Measurements from ENCODE around the gene VPS4A.

Gene VPS4A

DNA sequence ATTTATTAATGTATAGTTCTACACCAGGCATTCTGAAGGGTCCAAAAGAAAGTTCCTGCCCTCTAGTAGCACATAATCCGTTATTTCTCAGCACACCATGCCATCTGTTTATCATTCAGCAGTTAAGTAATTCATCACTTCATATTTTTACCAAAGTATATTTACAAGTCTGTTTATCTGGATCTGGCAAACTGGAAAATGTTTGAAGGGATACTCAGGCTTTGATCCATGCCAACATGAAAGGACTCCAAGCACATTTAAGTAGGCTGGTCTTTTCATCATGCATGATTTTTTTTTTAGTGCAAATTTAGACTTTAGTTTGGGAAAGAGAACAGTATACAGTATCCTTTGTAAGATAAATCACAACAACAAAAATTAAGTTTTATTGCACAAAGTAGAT lies 4.1 kb upstream of the VPS4A start:
- no peak for DNase-seq (ENCODE audit: low spot score)

DNA sequence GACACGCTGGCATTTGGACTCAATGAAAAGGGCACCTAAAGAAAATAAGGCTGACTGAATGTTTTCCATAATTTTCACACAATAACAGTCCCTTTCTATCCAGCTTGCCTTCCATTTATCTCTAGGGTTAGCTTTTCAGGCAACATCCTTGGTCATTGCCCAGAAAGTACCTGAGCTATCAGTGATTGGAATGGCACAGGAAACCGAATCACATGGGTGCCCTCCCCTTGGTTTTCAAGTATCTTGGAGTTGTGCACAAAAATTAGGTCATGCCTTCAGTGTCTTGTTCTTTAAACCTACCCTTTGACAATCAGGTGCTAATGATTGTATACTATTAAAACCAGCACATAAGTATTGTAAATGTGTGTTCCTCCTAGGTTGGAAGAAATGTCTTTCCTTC lies 3.3 kb upstream of the VPS4A start:
- DNase-seq (ENCODE audit: low spot score): no peak

DNA sequence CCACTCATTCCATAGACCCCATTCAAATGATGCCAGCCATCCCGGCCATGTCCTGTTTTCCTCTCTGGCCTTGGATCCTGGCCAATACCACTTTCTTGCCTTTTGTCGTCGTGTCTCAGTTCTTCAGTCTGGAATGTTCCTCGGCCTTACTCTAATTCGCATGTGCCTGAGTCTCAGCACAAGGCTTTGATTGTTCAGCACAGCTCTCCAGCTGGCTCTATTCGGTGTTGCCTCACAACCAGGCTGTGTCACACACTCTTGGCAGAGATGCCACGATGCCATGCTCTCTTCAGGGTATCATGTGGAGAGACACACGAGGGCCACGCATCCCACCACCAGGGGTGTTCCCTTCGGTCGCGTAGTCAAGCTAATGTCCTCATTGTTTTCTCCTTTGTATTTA lies 1.8 kb upstream of the VPS4A start:
- peak; percentile 89 for DNase-seq (ENCODE audit: low spot score)

DNA sequence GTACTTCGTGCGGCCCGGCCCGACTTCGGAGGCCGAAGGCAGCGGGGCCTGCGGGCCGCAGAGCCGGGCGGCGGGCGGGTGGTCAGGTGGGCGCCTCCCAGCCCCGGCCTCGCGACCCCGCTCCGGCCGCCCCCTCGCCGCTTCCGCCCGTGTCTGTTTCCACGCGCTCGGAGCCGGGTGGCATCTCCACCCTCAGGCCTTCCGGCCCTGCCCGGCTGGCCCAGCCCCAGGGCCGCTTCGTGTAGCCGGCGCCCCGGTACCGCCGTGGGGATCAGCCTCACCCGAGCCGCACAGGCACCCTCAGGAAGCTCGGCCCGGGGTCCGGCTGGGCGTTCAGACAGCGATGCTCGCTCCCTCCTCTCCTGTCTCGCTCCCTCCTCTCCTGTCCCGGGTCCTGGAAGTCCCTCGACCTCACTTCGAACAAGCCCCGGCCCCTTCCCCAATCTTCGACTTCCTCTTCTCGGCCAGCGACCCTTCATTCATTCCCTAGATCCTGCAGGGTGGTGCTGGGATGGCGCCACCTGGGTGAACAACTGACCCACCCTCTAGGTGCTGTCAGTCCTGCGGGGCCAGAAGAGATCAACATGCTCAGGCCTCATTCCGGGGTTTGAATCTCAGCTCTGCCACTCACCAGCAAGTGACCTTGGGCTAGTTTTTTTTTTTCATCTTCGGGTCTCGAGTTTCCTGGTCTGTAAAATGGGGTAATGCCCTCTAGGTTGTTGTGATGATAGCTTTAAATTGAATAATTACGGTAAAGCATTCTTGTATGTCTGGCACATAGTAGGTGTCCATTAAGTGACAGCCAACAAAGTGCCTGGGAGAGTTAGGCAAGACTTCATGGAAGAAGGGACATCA lies 610 bp downstream of the VPS4A start:
- DNase-seq (ENCODE audit: low spot score): no peak

DNA sequence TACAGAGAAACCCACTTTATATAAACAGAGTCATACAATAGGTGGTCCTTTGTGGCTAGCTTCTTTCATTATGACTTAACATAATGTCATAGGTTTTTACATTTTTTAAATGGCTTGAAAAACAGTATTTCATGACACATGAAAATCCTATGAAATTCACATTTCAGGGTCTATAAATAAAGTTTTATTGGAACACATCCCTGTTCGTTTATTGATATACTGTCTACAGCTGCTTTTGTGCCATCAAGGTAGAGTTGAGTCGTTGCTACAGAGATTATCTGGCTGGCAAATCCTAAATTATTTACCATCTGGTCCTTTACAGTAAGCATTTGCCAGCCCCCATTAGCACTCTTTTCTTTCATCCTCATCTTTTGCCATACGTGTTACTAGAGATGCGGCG lies 2.3 kb downstream of the VPS4A start:
- no peak for DNase-seq (ENCODE audit: low spot score)

DNA sequence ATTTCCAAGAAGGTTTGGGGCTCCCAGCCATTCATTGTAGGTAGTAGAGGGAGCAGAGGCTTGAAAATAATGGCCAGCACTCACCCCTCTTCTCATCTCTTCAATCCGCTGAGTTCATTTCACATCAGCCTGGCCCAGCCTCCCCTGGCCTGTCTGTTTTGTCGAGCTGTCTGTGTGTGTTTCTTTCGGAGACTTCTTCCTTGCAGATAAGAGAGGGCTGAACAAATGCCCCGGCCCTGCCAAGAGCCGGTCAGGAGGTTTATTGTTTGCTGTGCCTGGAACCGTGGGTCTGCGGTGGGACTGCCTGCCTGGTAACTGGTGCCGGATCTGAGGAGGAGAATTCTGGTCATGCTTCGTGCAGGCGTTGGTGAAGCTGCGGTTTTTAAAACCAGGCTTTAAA lies 3.4 kb downstream of the VPS4A start:
- DNase-seq (ENCODE audit: low spot score): peak; percentile 46

DNA sequence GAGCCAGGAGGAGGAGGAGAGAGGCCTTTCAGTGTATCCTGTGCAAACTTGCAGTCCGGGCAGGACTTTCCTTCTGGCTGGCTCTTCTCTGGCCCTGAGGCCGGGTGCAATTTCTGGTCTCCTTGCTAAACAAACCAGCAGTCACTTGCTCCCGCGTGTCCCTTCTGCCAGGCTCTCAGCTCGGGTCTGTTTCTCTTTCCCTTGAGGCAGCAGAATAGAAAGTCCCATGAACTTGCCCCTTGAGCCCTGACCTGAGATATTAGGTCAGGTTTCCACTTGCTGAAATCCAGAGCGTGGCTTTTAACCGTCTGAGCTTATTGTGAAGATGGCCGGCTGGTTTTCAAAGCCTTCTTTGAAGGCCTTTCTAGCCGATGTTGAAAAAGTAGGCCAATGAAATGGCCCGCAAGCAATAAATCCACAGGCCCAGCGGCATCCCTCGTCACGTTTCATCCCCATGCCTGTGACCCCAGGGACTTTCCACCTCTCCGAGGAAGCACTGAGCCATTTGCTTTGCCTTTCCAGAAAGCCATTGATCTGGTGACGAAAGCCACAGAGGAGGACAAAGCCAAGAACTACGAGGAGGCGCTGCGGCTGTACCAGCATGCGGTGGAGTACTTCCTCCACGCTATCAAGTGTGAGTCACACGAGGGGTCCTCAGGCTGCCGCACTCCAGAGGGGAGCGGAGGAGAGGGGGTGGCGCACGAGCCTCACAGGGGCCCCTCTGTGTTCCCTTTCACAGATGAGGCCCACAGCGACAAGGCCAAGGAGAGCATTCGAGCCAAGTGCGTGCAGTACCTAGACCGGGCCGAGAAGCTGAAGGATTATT lies 4.5 kb downstream of the VPS4A start:
- DNase-seq (ENCODE audit: low spot score): no peak

DNA sequence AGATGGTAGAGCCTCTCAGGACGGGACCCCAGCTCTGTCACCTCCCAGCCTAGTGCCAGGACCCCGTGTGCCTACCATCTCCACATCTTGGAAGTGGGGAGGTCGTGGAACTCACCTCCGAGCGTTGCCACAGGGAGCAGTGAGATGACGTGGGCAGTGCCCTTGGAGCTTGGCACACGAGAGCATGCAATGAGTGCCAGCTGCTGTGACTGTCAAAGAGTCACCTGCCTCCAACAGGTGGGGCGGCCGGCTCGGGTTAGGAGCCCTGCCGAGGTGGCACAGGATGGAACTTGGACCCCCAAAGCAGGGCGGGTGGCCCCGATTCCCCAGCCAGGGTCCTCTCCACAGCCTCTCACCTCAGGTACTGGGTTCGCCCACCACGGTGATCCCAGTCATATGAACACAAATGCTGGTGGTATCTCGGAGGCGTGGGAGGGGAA lies 5.5 kb downstream of the VPS4A start:
- no peak for DNase-seq (ENCODE audit: low spot score)

DNA sequence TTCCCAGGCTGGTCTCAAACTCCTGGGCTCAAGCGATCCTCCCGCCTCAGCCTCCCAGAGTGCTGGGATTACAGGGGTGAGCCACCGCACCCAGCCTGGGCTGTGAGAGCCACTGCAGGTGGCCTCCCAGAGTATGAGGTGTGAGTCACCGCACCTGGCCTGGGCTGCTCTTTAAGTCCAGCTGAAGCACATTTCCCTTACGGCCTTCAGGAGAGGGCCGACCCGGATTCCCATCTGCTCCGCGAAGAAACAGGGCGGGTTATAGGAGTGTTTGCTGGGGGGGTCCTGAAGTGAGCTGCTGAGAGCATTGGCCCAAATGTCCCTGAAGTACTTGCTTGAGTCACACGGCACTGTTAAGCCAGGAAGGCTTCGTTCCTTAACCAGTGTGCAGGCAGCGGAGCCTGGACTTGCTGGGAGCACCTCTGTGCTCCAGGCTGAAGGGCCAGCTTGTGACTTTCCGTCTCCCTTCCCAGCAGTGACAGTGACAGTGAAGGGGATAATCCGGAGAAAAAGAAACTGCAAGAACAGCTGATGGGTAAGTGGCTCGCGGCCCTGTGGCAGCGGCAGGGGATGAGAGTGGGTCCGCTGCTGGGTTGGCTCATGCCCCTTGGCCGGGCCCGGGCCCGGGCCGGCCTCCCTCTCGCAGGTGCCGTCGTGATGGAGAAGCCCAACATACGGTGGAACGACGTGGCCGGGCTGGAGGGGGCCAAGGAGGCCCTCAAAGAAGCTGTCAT lies 7.2 kb downstream of the VPS4A start:
- no peak for DNase-seq (ENCODE audit: low spot score)

DNA sequence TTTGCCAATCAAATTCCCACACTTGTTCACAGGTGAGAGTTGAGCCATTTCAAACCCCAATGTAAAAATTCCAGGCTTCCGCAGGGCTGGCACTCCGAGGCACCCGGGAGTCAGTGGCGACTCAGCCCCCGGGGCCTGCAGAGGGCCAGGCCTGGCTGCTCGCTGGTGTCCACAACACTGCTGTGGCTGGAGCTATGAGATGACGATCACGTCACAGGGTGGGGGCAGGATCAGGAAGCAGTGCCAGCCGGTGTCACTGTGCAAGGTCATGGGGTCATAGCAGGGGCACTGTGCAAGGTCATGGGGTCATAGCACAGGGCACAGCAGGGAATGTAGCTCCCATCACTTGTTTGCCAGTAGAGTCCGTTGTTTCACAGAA lies 7.8 kb downstream of the VPS4A start:
- no peak for DNase-seq (ENCODE audit: low spot score)

DNA sequence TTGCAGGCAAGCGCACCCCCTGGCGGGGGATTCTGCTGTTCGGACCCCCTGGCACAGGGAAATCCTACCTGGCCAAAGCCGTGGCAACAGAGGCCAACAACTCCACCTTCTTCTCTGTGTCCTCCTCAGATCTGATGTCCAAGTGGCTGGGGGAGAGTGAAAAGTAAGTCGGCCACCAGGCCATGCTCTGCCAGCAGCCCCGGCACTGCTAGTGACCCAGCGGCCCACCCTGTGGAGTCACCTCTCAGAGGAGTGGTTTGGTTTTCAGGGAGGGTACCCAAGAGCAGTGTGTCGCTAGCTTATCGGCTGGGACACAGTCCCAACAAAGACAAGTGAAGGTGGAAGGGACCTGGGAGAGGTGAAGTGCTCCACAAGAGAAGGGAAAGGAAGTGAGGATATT lies 8.2 kb downstream of the VPS4A start:
- no peak for DNase-seq (ENCODE audit: low spot score)

DNA sequence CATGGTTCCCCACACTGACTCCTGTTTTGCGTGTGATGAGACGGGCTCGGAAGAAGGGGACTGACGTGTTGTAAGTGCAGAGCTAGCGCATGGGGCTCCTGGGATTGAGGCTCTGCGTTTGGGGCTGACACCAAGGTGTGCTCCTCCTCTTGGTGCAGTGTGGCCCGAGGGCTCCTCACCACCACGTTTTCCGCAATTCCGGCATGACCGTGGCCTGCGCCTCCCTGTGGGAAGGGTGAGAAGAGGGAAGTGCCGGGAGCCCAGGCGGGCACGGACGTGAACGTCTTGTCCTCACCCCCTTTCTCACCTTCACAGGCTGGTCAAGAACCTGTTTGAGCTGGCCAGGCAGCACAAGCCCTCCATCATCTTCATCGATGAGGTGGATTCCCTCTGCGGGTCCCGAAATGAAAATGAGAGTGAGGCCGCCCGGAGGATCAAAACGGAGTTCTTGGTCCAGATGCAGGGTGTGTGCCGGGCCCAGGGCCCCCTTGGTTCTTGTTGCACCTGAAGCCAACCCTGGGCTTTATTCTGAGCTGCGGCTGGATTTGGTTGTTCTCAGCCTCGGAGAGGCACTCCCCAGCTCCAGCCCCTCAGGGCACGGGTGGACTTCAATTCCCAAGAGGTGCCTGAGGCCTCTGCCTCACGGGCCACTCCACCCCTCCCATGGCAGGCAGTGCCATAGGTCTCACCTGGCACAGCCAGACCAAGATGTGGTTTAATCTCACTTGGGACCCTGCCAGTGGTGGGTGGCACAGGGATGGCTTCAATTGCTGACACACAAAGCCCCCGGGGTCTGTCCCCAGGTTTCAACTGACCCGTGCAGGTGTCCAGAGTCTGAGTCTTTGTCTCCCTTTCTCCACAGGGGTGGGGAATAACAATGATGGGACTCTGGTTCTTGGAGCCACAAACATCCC lies 8.9 kb downstream of the VPS4A start:
- DNase-seq (ENCODE audit: low spot score): no peak

DNA sequence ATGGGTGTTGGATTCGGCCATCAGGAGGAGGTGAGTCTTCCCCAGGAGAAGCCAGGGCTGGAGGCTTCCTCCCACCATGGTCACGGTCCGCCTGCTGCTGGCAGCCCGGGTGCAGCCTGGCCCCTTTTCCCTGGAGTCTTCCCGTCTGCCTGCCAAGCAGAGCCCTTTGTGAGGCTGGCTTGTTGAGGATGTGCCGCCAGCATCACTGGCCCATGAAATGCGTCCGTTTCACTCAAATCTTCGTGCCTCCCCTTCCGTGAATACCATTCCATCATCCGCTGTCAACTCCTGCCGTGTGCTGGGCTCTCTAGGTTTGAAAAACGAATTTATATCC lies 9.6 kb downstream of the VPS4A start:
- no peak for DNase-seq (ENCODE audit: low spot score)

DNA sequence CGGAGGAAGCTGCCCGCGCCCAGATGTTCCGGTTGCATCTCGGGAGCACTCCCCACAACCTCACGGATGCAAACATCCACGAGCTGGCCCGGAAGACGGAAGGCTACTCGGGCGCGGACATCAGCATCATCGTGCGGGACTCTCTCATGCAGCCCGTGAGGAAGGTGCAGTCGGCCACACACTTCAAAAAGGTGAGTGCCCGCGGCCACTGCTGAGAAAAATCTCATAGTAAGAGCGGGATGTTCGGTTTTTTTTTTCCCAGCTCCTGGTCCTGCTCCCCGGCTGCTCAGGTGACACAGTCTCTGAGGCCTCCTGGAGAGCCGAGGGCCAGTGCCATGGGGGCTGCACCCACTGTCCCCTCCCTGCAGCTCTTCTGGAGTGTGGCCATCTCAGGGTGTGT lies 9.9 kb downstream of the VPS4A start:
- no peak for DNase-seq (ENCODE audit: low spot score)

DNA sequence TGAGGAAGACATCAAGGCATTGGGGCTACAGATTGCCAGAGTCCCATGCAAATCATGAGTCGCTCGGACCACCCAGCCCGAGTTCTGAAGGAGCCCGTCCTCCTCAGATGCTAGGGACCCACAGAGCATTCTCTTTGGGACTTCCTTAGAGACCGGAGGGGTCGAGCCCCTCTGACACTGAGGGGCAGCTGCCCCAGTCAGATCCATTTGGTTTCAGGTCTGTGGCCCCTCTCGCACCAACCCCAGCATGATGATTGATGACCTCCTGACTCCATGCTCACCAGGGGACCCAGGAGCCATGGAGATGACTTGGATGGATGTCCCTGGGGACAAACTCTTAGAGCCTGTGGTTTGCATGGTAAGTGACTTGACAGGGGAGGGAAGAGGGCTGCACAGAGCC lies 11.2 kb downstream of the VPS4A start:
- DNase-seq (ENCODE audit: low spot score): no peak

DNA sequence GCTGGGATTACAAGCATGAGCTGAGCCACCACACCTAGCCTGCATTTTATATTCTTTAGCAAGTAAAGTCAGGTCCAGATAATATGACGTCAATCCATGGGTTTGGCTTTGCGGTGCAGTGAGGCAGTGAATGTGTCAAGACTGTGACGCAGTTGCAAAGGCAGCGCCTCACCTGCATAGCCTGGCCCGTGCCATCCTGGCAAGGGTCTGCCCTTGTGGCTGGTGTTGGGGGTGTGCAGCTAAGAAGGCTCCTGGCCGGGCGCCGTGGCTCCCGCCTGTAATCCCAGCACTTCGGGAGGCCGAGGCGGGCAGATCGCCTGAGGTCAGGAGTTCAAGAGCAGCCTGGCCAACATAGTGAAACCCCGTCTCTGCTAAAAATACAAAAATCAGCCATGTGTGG lies 12.3 kb downstream of the VPS4A start:
- no peak for DNase-seq (ENCODE audit: low spot score)

DNA sequence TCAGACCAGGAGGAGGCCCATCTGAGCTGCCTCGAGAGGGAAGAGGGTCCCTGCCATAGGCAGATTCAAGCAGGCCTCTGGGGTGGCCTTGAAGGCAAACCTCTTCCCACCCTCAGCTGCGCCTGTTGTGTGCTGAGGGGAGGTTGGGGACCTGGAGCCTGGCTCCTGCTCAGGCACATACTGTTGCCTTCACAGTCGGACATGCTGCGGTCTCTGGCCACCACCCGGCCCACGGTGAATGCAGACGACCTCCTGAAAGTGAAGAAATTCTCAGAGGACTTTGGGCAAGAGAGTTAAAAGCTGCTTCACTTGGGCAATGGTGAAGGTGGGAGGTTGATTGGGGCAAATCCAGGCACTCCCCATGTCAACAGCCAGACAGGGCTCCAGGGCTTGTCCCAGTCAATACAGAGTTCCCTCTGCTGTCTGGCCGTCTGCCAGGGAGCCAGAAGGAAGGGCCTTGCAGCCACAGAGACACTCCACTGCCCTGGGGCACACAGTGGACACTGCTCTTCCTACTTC lies 12.9 kb downstream of the VPS4A start:
- peak; percentile 44 for DNase-seq (ENCODE audit: low spot score)

DNA sequence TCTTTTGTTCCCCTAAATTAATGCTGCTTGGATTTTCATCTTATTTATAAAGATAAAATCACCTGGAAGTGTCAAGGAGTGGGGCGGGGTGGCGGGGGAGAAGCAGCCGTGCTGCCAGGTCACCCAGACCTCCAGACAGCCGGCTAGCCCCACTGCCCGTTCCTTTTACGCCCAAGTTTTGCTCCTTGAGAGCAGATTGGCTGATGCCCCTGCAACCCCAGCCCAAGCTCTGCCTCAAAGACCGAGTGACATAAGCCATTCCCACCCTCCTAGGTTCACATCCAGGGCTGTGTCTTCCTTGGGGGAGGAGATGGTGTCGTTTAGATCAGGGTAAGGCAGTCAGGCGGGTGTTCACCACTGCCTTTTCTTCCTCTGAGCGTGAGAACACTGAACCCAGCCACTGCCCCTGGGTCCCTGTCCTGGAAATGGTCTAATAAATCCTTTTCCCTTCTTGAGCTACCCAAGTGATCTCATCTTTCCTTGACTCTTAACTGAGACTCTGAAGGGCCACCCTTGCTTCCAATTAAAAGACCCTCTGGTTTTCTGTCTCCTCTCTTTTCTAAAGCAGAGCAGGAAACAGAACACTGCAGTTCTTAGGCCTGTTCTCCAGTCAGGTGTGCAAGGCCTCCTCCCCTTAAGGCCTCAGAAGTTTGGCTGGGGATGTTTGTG lies 13.6 kb downstream of the VPS4A start:
- DNase-seq (ENCODE audit: low spot score): no peak

DNA sequence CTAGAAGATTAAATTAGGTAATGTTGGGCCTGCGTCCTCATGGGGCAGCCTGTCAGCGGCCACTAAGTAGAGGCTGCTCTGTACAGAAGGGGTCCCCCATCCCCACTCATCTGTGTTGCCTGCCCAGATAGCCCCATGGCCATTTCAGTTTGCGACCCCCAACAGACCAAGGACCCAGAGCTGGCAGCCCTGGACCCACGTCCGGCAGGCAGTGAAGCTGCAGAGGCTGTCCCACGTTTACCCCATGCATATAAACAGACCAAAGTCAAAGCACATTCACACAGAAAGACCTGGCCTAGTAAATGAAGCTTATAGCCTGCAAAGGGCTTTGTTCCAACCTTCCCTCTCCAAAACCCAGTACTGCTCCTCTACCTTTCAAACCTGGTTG lies 14.6 kb downstream of the VPS4A start:
- no peak for DNase-seq (ENCODE audit: low spot score)

DNA sequence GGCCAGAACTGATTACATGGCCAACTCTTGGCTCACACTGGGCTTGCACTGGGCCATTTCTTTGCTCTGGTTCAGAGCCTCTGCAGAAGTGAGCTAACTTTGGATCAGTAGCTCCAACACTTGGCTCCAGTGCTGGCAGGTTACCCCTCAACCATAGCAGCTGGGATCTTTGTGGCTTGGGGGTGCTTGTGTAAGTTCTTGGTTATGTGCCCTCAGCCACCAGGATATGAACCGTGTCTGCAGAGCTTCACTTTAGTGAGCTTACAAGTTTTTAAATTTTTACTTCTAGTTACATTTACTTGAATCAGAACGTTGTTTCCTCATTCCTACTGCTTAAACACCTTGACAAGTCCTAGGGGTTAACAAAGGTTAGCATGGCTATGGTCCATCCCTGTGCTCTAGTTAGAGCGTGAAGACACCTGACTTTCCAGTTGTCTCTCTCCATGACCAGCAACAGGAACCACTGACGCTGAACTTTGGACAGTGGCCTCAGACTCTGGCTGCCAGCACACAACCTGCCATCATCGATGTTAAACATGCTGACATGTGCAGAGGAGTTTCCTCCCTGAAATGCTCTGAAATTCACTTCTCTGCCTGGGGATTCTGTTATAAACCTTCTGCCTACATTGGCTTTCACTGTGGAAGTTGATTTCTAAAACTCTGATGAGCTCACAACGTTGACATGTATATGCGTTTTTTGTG lies 15.2 kb downstream of the VPS4A start:
- no peak for DNase-seq (ENCODE audit: low spot score)

Measured in pons (tissue), 1 donor.